NCI-H2196 treated with DMSO at 0.1 percent for 48 hours (cell line): ENCODE results near the gene ZSCAN9.

Experiments used
- DNase-seq: peaks from one replicate; lab custom pipeline; 2025; ENCODE audit not compliant: unreplicated experiment; lab: John Stamatoyannopoulos, UW

The ZSCAN9 gene

GRCh38 chr6:28225056-28225834 lies at the start of gene ZSCAN9:
TSS of gene ZSCAN9 (plus strand) at chr6:28225275. CDS start at chr6:28227085, 1,810 bp downstream.
- peak; percentile 87 for DNase-seq

GRCh38 chr6:28176373-28176772 lies 48.7 kb upstream of the ZSCAN9 start:
- no peak for DNase-seq

- DNase-seq, result no peak
Measured at GRCh38 chr6:28182255-28182654, 42.8 kb upstream of the ZSCAN9 start.

GRCh38 chr6:28188111-28188979 lies 36.7 kb upstream of the ZSCAN9 start:
- DNase-seq, result no peak

GRCh38 chr6:28200020-28200419 lies 25.1 kb upstream of the ZSCAN9 start:
- no peak for DNase-seq

GRCh38 chr6:28203201-28203600 lies 21.9 kb upstream of the ZSCAN9 start:
- no peak for DNase-seq

GRCh38 chr6:28205879-28206278 lies 19.2 kb upstream of the ZSCAN9 start:
- DNase-seq, result no peak

- DNase-seq, result no peak
Measured at GRCh38 chr6:28206527-28206926, 18.5 kb upstream of the ZSCAN9 start.

- DNase-seq, result no peak
Measured at GRCh38 chr6:28206928-28207509, 18.1 kb upstream of the ZSCAN9 start.

- DNase-seq, result no peak
Measured at GRCh38 chr6:28207510-28208110, 17.5 kb upstream of the ZSCAN9 start.

GRCh38 chr6:28208111-28208659 lies 16.9 kb upstream of the ZSCAN9 start:
- no peak for DNase-seq

- DNase-seq, result no peak
Measured at GRCh38 chr6:28209753-28210535, 15.1 kb upstream of the ZSCAN9 start.

- DNase-seq, result no peak
Measured at GRCh38 chr6:28211840-28212509, 13.1 kb upstream of the ZSCAN9 start.

- peak; percentile 15 for DNase-seq
Measured at GRCh38 chr6:28212510-28213212, 12.4 kb upstream of the ZSCAN9 start.

GRCh38 chr6:28213213-28213523 lies 11.9 kb upstream of the ZSCAN9 start:
- no peak for DNase-seq

GRCh38 chr6:28215425-28215824 lies 9.7 kb upstream of the ZSCAN9 start:
- DNase-seq, result no peak

- DNase-seq, result no peak
Measured at GRCh38 chr6:28217890-28218289, 7.2 kb upstream of the ZSCAN9 start.

- DNase-seq, result peak; percentile 66
Measured at GRCh38 chr6:28218312-28219248, 6.5 kb upstream of the ZSCAN9 start.
